OCI-LY3 (cell line): ENCODE measurements around the gene SMIM28.

Experiments used
- H2AFZ ChIP-seq: fragments of 200-600, 300-600 bp; shearing (Covaris generic); 2 replicates; pipeline ENCODE4 v1.6.0; 2014; ENCODE audit warnings: antibody characterized with exemption, low read depth, low read length
- H3K27ac ChIP-seq: fragments of 200-600, 300-600 bp; sonication (generic); 2 replicates; pipeline ENCODE4 v1.5.1; 2014; ENCODE audit warnings: mild to moderate bottlenecking, low read length, moderate library complexity, mixed read lengths
- H3K27me3 ChIP-seq: fragments of 200-600, 300-600 bp; sonication (generic); 2 replicates; pipeline ENCODE4 v1.6.1; 2014; ENCODE audit warnings: low read depth, low read length, mixed read lengths
- H3K36me3 ChIP-seq: fragments of 200-600, 300-600 bp; sonication (generic); replicated peaks from 2 replicates; pipeline ENCODE3; 2014; ENCODE audit warnings: low read depth, low read length, mixed read lengths
- H3K4me1 ChIP-seq: fragments of 300-600, 200-600 bp; sonication (generic); 2 replicates; pipeline ENCODE4 v1.6.1; 2014; ENCODE audit warnings: low read length, mixed read lengths
- H3K4me2 ChIP-seq: fragments of 200-600, 300-600 bp; sonication (generic); 2 replicates; pipeline ENCODE4 v1.6.1; 2014; ENCODE audit warnings: low read length, mixed read lengths
- H3K4me3 ChIP-seq: fragments of 300-600, 200-600 bp; sonication (generic); 2 replicates; pipeline ENCODE4 v1.5.1; 2014; ENCODE audit warnings: antibody characterized with exemption, mild to moderate bottlenecking, low read length, moderate library complexity
- H3K79me2 ChIP-seq: fragments of 300-600, 200-600 bp; shearing (Covaris generic); 2 replicates; pipeline ENCODE4 v1.6.1; 2014; ENCODE audit warnings: mild to moderate bottlenecking, low read length, mixed read lengths
- H3K9ac ChIP-seq: fragments of 300-600, 200-600 bp; shearing (Covaris generic); 2 replicates; pipeline ENCODE4 v1.6.0; 2014; ENCODE audit warnings: mild to moderate bottlenecking, low read length, moderate library complexity
- H3K9me3 ChIP-seq: fragments of 200-600, 300-600 bp; shearing (Covaris generic); 2 replicates; pipeline ENCODE4 v1.6.1; 2014; ENCODE audit warnings: low read length, mixed read lengths; ENCODE audit not compliant: insufficient read depth
- H4K20me1 ChIP-seq: fragments of 200-600, 300-600 bp; sonication (generic); 2 replicates; pipeline ENCODE4 v1.6.1; 2016; ENCODE audit warnings: low read length, mixed read lengths; ENCODE audit not compliant: insufficient read depth
- EZH2phosphoT487 ChIP-seq: fragments of 200-600 bp; shearing (Covaris generic); IDR thresholded peaks from 2 replicates; pipeline ENCODE4 v1.6.1; 2018; ENCODE audit warnings: antibody characterized with exemption, mixed run types, low read depth
- TF ChIP-seq, protein P1 (sequence below): fragments of 200-600, 300-600 bp; sonication (generic); IDR thresholded peaks from 2 replicates; pipeline ENCODE4 v1.5.1; 2014; ENCODE audit warnings: antibody characterized with exemption, low read length, low read depth

Gene SMIM28

DNA sequence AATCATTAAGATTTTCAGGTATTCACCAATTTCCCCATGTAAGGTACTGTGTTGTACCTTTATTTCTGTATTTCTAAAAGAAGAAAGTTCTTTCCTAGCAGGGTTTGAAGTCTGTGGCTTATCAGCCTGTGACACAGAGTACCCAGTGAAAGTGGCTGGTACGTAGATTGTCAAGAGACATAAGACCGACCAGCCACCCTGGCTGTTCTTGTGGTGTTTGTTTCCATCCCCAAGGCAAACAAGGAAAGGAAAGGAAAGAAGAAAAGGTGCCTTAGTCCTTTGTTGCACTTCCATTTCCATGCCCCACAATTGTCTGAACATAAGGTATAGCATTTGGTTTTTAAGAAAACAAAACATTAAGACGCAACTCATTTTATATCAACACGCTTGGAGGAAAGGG lies 40.6 kb upstream of the SMIM28 start:
- no peaks in the 10 kb centered on the region for H3K9me3 ChIP-seq

DNA sequence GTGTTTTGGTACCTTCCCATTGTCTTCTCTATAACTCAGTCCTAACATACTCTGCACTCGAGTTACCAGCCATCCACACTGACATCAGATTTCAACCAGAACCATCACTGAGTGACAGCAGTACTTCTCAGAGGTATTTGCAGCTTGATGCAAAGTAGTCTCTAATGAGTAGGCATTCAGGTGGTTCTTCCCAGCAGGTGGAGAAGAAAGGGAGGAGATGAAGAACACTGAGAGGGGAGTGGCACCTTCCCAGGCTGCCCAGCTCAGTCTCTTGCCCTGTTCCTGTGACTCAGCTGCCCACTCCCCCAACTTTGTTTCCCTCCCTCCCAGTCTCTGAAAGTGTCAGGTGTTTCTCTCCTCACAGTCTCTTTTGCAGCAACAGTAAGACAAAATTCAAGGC lies 38.7 kb upstream of the SMIM28 start:
- H3K27ac ChIP-seq: no peak overlapping the region
- no peaks in the 10 kb centered on the region; the same call in 1 of the 2 replicates for H3K27me3 ChIP-seq
- H3K9me3 ChIP-seq: no peaks in the 10 kb centered on the region
- H2AFZ ChIP-seq: no peak overlapping the region
- H3K79me2 ChIP-seq: no peaks in the 10 kb centered on the region
- H3K4me2 ChIP-seq: no peak overlapping the region
- TF ChIP-seq, protein P1, sequence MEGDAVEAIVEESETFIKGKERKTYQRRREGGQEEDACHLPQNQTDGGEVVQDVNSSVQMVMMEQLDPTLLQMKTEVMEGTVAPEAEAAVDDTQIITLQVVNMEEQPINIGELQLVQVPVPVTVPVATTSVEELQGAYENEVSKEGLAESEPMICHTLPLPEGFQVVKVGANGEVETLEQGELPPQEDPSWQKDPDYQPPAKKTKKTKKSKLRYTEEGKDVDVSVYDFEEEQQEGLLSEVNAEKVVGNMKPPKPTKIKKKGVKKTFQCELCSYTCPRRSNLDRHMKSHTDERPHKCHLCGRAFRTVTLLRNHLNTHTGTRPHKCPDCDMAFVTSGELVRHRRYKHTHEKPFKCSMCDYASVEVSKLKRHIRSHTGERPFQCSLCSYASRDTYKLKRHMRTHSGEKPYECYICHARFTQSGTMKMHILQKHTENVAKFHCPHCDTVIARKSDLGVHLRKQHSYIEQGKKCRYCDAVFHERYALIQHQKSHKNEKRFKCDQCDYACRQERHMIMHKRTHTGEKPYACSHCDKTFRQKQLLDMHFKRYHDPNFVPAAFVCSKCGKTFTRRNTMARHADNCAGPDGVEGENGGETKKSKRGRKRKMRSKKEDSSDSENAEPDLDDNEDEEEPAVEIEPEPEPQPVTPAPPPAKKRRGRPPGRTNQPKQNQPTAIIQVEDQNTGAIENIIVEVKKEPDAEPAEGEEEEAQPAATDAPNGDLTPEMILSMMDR: no peak
- no peak for TF ChIP-seq EZH2phosphoT487
- no peaks in the 10 kb centered on the region for H3K36me3 ChIP-seq
- no peak overlapping the region for H3K9ac ChIP-seq
- H4K20me1 ChIP-seq: no peaks in the 10 kb centered on the region
- no peaks in the 10 kb centered on the region for H3K4me1 ChIP-seq
- H3K4me3 ChIP-seq: no peak overlapping the region

More for the DNA sequence above, 40.6 kb upstream of the SMIM28 start:
- Histone ChIP-seq H2AFZ (no peak overlapping the region), H3K27me3 (no peaks in the 10 kb centered on the region; the same call in 1 of the 2 replicates), H3K9ac (no peak overlapping the region), H3K4me2 (no peak overlapping the region), H3K36me3 (no peaks in the 10 kb centered on the region), H3K79me2 (no peaks in the 10 kb centered on the region), H3K4me3 (no peak overlapping the region), H3K4me1 (no peaks in the 10 kb centered on the region), H4K20me1 (no peaks in the 10 kb centered on the region), H3K27ac (no peak overlapping the region)
- no peak for TF ChIP-seq EZH2phosphoT487

DNA sequence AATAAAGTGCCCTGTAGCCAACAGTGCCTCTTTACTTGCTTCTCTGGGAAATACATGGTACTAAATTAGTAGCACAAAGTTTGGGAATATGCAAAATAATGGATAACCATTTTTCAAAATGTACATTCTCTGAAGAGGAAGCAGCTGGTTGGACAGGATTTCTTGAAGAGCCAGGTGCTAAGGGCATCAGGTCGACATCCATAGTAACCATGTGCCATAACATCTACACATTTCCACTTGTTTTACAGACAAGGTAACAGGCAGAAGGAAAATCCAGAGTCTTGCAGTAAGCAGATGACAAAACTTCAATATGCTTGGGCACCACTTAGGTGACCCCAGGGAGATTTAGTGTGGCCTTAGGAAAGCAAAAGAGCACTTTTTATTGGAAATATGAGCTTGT lies 36.5 kb upstream of the SMIM28 start:
- H3K9me3 ChIP-seq: no peaks in the 10 kb centered on the region
- no peak for TF ChIP-seq EZH2phosphoT487
- TF ChIP-seq, protein P1: no peak
- no peaks in the 10 kb centered on the region for H3K79me2 ChIP-seq
- no peaks in the 10 kb centered on the region; the same call in 1 of the 2 replicates for H3K27me3 ChIP-seq
- no peak overlapping the region for H2AFZ ChIP-seq
- no peaks in the 10 kb centered on the region for H3K36me3 ChIP-seq
- H3K4me1 ChIP-seq: no peaks in the 10 kb centered on the region
- H3K27ac ChIP-seq: no peak overlapping the region
- H4K20me1 ChIP-seq: no peaks in the 10 kb centered on the region
- no peak overlapping the region for H3K9ac ChIP-seq
- H3K4me3 ChIP-seq: no peak overlapping the region
- no peak overlapping the region for H3K4me2 ChIP-seq

DNA sequence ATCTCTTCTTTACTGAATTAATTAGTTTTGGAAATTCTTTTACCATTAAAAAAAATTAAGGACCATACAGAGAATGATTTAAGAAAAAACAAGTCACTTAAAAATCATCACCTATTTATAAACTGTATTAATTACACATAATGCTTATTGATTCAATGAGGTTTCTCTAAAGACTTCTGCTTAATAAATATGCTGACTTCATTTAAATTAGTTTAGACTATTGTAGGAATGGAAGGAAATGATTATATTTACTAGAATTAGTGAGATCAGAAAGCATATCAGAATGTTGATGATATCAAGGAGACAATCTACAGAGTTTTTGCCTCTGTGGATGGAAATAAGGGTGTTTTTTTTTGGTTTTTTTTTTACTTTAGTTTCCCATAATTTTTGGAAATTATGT lies 34.6 kb upstream of the SMIM28 start:
- no peak overlapping the region for H3K9ac ChIP-seq
- TF ChIP-seq, protein P1: no peak
- TF ChIP-seq EZH2phosphoT487: no peak
- H3K4me1 ChIP-seq: no peaks in the 10 kb centered on the region

More for the DNA sequence above, 34.6 kb upstream of the SMIM28 start:
- no peaks in the 10 kb centered on the region for H3K79me2 ChIP-seq
- H3K4me2 ChIP-seq: no peak overlapping the region
- H4K20me1 ChIP-seq: no peaks in the 10 kb centered on the region
- H3K27me3 ChIP-seq: no peaks in the 10 kb centered on the region; the same call in 1 of the 2 replicates
- H3K36me3 ChIP-seq: no peaks in the 10 kb centered on the region
- H3K27ac ChIP-seq: no peak overlapping the region
- H3K4me3 ChIP-seq: no peak overlapping the region
- no peaks in the 10 kb centered on the region for H3K9me3 ChIP-seq
- H2AFZ ChIP-seq: no peak overlapping the region
